Measurements from ENCODE around the gene BORCS5. TPM values are rescaled to one million over a fixed set of nuclear protein-coding genes. Genes with fewer than 3 reads are reported as not detected.
A peak's percentile ranks its signal among the peaks of the same experiment; 100 is the strongest.

Gene BORCS5
- total RNA-seq, 2 experiments from 2014 or later = 30.9 to 32.4 TPM

- Mint-ChIP-seq H3K9me3 (no peaks in the 10 kb centered on the region), H3K4me1 (peaks cover 61% of the 10 kb centered on the region), H3K27me3 (no peaks in the 10 kb centered on the region), H3K36me3 (ENCODE audit: low read depth) (peaks cover 21% of the 10 kb centered on the region), H3K27ac (peak overlapping the region; percentile 84), H3K4me3 (peak overlapping the region; percentile 46)
- CTCF ChIA-PET = interaction anchor here (0.8 to 5.2 kb wide), 11 partner anchors 9 to 280 kb away, joined by 3 to 34 read pairs (median 6); partner anchors contain the start of gene DUSP16
- POLR2A ChIA-PET = interaction anchor here (0.6 to 15.0 kb wide), 26 partner anchors 9 to 280 kb away, joined by 3 to 579 read pairs (median 6); partner anchors contain the start of genes BORCS5, CDKN1B and CREBL2
- no peak for DNase-seq
These were observed 99.8 kb downstream of the BORCS5 start for GRCh38 chr12:12456637-12457036.

GRCh38 chr12:12460935-12461922 lies 104.4 kb downstream of the BORCS5 start:
- Mint-ChIP-seq H3K36me3 (ENCODE audit: low read depth) (peaks cover 29% of the 10 kb centered on the region), H3K4me1 (peaks cover 87% of the 10 kb centered on the region), H3K27ac (peak overlapping the region; percentile 78), H3K4me3 (peak overlapping the region; percentile 21), H3K9me3 (no peaks in the 10 kb centered on the region), H3K27me3 (no peaks in the 10 kb centered on the region)
- ChIA-PET POLR2A (interaction anchor here (0.6 to 15.0 kb wide), 23 partner anchors 11 to 266 kb away, joined by 3 to 579 read pairs (median 4); partner anchors contain the start of gene DUSP16), CTCF (interaction anchor here (0.7 to 2.7 kb wide), 4 partner anchors 13 to 275 kb away, joined by 3 to 10 read pairs (median 6); no protein-coding TSS in a partner anchor)
- peak; percentile 41 for DNase-seq

GRCh38 chr12:12461923-12462315 lies 105.0 kb downstream of the BORCS5 start:
- DNase-seq = peak; percentile 44

GRCh38 chr12:12465522-12465921 lies 108.6 kb downstream of the BORCS5 start:
- no peaks in the 10 kb centered on the region for H3K27me3 Mint-ChIP-seq

More at GRCh38 chr12:12461923-12462315, 105.0 kb downstream of the BORCS5 start:
- ChIA-PET POLR2A (interaction anchor here (0.7 to 15.0 kb wide), 23 partner anchors 11 to 265 kb away, joined by 3 to 579 read pairs (median 4); partner anchors contain the start of gene DUSP16), CTCF (interaction anchor here (1.6 to 2.7 kb wide), 3 partner anchors 12 to 85 kb away, joined by 5 to 10 read pairs (median 7); no protein-coding TSS in a partner anchor)
- Mint-ChIP-seq H3K36me3 (ENCODE audit: low read depth) (peaks cover 33% of the 10 kb centered on the region), H3K9me3 (no peaks in the 10 kb centered on the region), H3K27me3 (no peaks in the 10 kb centered on the region), H3K4me1 (peaks cover 86% of the 10 kb centered on the region), H3K4me3 (no peak overlapping the region), H3K27ac (peak overlapping the region; percentile 78)

GRCh38 chr12:12466157-12466556 lies 109.3 kb downstream of the BORCS5 start:
- no peaks in the 10 kb centered on the region for H3K27me3 Mint-ChIP-seq
- peak; percentile 75 for DNase-seq
- H3K36me3 Mint-ChIP-seq (ENCODE audit: low read depth) = peaks cover 63% of the 10 kb centered on the region
- ChIA-PET CTCF (interaction anchor here (1.1 to 4.0 kb wide), 9 partner anchors 9 to 98 kb away, joined by 3 to 34 read pairs (median 7); no protein-coding TSS in a partner anchor), POLR2A (interaction anchor here (0.6 to 15.5 kb wide), 21 partner anchors 10 to 271 kb away, joined by 3 to 579 read pairs (median 14); partner anchors contain the start of genes BORCS5, CDKN1B and DUSP16)
- peaks cover 93% of the 10 kb centered on the region for H3K4me1 Mint-ChIP-seq
- peak overlapping the region; percentile 36 for H3K4me3 Mint-ChIP-seq
- H3K27ac Mint-ChIP-seq = peak overlapping the region; percentile 97
- peaks cover 3% of the 10 kb centered on the region for H3K9me3 Mint-ChIP-seq

More at GRCh38 chr12:12465522-12465921, 108.6 kb downstream of the BORCS5 start:
- DNase-seq = no peak
- ChIA-PET CTCF (interaction anchor here (0.6 to 4.0 kb wide), 8 partner anchors 9 to 640 kb away, joined by 3 to 34 read pairs (median 10); no protein-coding TSS in a partner anchor), POLR2A (interaction anchor here (0.6 to 15.5 kb wide), 18 partner anchors 9 to 271 kb away, joined by 3 to 579 read pairs (median 18); partner anchors contain the start of genes BORCS5, CDKN1B and DUSP16)
- Mint-ChIP-seq H3K36me3 (ENCODE audit: low read depth) (peaks cover 56% of the 10 kb centered on the region), H3K27ac (peak overlapping the region; percentile 97), H3K4me3 (no peak overlapping the region), H3K4me1 (peaks cover 93% of the 10 kb centered on the region), H3K9me3 (peaks cover 3% of the 10 kb centered on the region)

- peak overlapping the region; percentile 40 for H3K4me3 Mint-ChIP-seq
- DNase-seq = peak; percentile 50
- no peaks in the 10 kb centered on the region for H3K27me3 Mint-ChIP-seq
- ChIA-PET POLR2A (interaction anchor here (0.9 to 15.5 kb wide), 19 partner anchors 11 to 270 kb away, joined by 3 to 579 read pairs (median 21); partner anchors contain the start of genes BORCS5, CDKN1B and DUSP16), CTCF (interaction anchor here (0.6 to 4.0 kb wide), 10 partner anchors 8 to 97 kb away, joined by 3 to 34 read pairs (median 6); no protein-coding TSS in a partner anchor)
- H3K36me3 Mint-ChIP-seq (ENCODE audit: low read depth) = peaks cover 72% of the 10 kb centered on the region
- H3K9me3 Mint-ChIP-seq = peaks cover 3% of the 10 kb centered on the region
- H3K4me1 Mint-ChIP-seq = peaks cover 91% of the 10 kb centered on the region
- H3K27ac Mint-ChIP-seq = peak overlapping the region; percentile 97
These were observed 110.4 kb downstream of the BORCS5 start for GRCh38 chr12:12467264-12467663.

GRCh38 chr12:12467688-12468261 lies 110.9 kb downstream of the BORCS5 start:
- DNase-seq = peak; percentile 77
- H3K36me3 Mint-ChIP-seq (ENCODE audit: low read depth) = peaks cover 71% of the 10 kb centered on the region
- ChIA-PET CTCF (interaction anchor here (0.6 to 4.0 kb wide), 6 partner anchors 11 to 93 kb away, joined by 3 to 34 read pairs (median 4); no protein-coding TSS in a partner anchor), POLR2A (interaction anchor here (0.6 to 15.5 kb wide), 18 partner anchors 11 to 335 kb away, joined by 3 to 579 read pairs (median 22); partner anchors contain the start of genes BORCS5 and CDKN1B)
- peaks cover 87% of the 10 kb centered on the region for H3K4me1 Mint-ChIP-seq
- H3K27ac Mint-ChIP-seq = peak overlapping the region; percentile 97
- H3K4me3 Mint-ChIP-seq = peak overlapping the region; percentile 40
- no peaks in the 10 kb centered on the region for H3K27me3 Mint-ChIP-seq
- peaks cover 3% of the 10 kb centered on the region for H3K9me3 Mint-ChIP-seq

- DNase-seq = no peak
- Mint-ChIP-seq H3K27ac (peak overlapping the region; percentile 97), H3K9me3 (peaks cover 3% of the 10 kb centered on the region), H3K36me3 (ENCODE audit: low read depth) (peaks cover 69% of the 10 kb centered on the region), H3K4me1 (peaks cover 86% of the 10 kb centered on the region), H3K27me3 (no peaks in the 10 kb centered on the region), H3K4me3 (no peak overlapping the region)
- ChIA-PET CTCF (interaction anchor here (1.0 to 4.0 kb wide), 3 partner anchors 12 to 23 kb away, joined by 3 to 34 read pairs (median 3); no protein-coding TSS in a partner anchor), POLR2A (interaction anchor here (0.6 to 15.5 kb wide), 9 partner anchors 11 to 334 kb away, joined by 3 to 579 read pairs (median 38); partner anchors contain the start of genes BORCS5 and CDKN1B)
These were observed 111.7 kb downstream of the BORCS5 start for GRCh38 chr12:12468575-12468974.

GRCh38 chr12:12469386-12469785 lies 112.5 kb downstream of the BORCS5 start:
- Mint-ChIP-seq H3K4me1 (peaks cover 87% of the 10 kb centered on the region), H3K9me3 (peaks cover 3% of the 10 kb centered on the region), H3K27me3 (no peaks in the 10 kb centered on the region), H3K4me3 (no peak overlapping the region), H3K27ac (peak overlapping the region; percentile 97), H3K36me3 (ENCODE audit: low read depth) (peaks cover 69% of the 10 kb centered on the region)
- DNase-seq = no peak
- ChIA-PET POLR2A (interaction anchor here (2.1 to 15.5 kb wide), 4 partner anchors 12 to 84 kb away, joined by 9 to 380 read pairs (median 58); no protein-coding TSS in a partner anchor), CTCF (no interaction called here)

- ChIA-PET POLR2A (interaction anchor here (1.0 to 22.6 kb wide), 9 partner anchors 9 to 250 kb away, joined by 3 to 580 read pairs (median 14); partner anchors contain the start of genes BORCS5 and CDKN1B), CTCF (interaction anchor here (0.6 to 1.2 kb wide), 4 partner anchors 92 to 338 kb away, joined by 3 read pairs; partner anchors contain the start of gene DUSP16)
- H3K4me3 Mint-ChIP-seq = no peak overlapping the region
- H3K27me3 Mint-ChIP-seq = no peaks in the 10 kb centered on the region
- no peak for DNase-seq
- peaks cover 73% of the 10 kb centered on the region for H3K36me3 Mint-ChIP-seq (ENCODE audit: low read depth)
- H3K9me3 Mint-ChIP-seq = peaks cover 3% of the 10 kb centered on the region
- H3K27ac Mint-ChIP-seq = peak overlapping the region; percentile 74
- H3K4me1 Mint-ChIP-seq = peaks cover 87% of the 10 kb centered on the region
These were observed 114.0 kb downstream of the BORCS5 start for GRCh38 chr12:12470751-12471306.

Data from activated CD4-positive, alpha-beta memory T cell treated with anti-CD3 and anti-CD28 coated beads, Interleukin-2, amount 10 ng/mL, durations not matched to agents 7 days and 5 days (primary cell).